HL-60/S4 (cell line): ENCODE data around the gene DEUP1.
"Not testable (repeated sequence)": the region's sequence is repeated elsewhere in the genome, so short reads cannot be mapped to it uniquely, and the experiment has no call there.

ENCODE experiments used
- in situ Hi-C: fragments of 300-500 bp; cut with MboI; formaldehyde crosslinking; loops from 2 replicates; pipeline ENCODE4 v1.14.3; 2022; ENCODE audit warnings: low sequenced_read_pairs

DEUP1 gene

DNA sequence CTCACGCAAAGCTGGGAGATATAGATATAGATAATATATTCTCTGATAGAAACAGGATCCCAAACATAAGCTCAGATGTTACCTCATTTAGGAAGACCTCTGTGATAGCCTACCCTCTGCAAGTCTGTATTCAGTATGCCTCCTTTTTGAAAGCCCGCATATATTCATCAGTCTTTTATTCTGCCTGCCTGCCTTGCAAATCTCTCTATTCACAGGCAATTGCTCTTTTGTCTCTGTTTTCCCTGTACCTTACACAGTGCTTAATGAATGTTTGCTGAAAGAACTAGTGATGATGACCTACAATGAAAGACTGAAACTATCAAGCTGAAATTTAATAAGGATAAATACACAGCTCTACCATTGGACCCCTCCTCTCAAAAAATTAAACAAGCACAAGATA lies 18.4 kb downstream of the DEUP1 start:
- in situ Hi-C loops: no loop called here

GRCh38 chr11:93350835-93351234 lies 20.3 kb downstream of the DEUP1 start:
- in situ Hi-C loops: no loop called here

GRCh38 chr11:93359396-93359795 lies 28.9 kb downstream of the DEUP1 start:
- in situ Hi-C loops: no loop called here

- in situ Hi-C loops: no loop called here
Measured at GRCh38 chr11:93361435-93361834, 30.9 kb downstream of the DEUP1 start.

DNA sequence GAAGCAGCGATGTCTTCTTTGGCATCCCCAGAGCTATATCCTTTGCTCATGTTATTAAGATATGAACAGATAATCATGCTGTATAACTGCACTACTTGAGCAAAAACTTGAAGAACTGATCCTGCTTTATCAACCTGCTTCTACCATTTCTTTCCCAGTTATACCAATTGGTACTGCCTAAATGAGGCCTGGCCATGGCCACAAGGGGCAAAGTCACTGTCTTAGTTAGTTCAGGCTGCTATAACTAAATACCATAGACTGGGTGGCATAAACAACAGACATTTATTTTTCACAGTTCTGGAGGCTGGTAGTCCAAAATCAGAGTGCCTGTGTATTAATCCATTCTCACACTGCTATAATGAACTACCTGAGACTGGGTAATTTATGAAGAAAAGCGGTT lies 37.5 kb downstream of the DEUP1 start:
- in situ Hi-C loops: no loop called here

DNA sequence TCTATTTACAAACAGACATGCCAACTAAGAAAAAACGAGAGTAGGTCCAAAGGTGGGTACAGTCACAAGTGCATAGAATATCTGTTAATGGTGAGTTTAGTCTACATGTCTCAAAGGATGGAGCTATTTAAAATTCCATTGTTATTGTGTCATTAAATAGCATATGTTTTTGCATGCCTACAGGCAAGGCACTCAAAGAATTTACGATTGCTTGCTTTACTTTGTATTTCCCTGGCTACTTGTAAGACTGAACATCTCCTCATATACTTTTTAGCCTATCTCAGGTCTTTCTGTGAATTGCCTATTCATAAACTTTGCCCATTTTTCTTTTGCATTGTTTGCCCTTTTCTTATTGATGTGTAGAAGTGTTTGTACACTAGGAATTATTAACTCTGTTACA lies 39.7 kb downstream of the DEUP1 start:
- in situ Hi-C loops: no loop called here

- in situ Hi-C loops: no loop called here
Measured at GRCh38 chr11:93389737-93390136, 59.2 kb downstream of the DEUP1 start.

- in situ Hi-C loops: no loop called here
Measured at GRCh38 chr11:93392867-93393266, 62.3 kb downstream of the DEUP1 start.

DNA sequence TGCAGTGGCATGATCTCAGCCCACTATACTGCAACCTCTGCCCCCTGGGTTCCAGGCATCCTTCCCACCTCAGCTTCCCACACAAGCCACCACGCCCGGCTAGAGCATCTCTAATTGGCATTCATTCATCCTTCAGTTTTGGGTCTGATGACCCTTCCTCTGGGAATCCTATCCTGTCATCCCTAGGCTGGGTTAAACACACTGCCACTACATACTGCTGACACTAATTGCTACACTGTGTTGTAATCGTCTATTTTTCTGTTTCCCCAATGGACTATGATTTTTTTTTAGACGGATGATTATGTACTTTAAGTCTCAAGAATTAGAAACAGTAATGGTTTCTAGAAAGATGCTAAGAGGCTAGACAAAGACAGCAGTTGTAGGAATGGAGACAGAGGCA lies 62.8 kb downstream of the DEUP1 start:
- in situ Hi-C loops: no loop called here

DNA sequence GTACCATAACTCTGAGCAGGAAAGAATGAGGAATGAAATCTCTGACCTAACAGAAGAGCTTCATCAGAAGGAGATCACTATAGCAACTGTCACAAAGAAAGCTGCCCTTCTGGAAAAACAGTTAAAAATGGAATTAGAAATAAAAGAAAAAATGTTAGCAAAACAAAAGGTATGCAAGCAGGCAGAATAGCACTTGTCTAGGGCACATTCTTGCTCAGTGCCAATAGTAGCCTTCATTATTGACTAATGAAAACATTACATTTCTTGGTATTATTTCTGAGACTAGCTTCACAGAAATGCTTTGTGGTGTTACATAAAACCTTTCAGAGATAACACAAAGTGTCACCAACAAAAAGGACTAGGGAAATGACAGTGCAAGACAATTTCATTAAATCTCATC lies 63.9 kb downstream of the DEUP1 start:
- in situ Hi-C loops: no loop called here

GRCh38 chr11:93396316-93396715 lies 65.8 kb downstream of the DEUP1 start:
- in situ Hi-C loops: no loop called here

GRCh38 chr11:93403930-93404329 lies 73.4 kb downstream of the DEUP1 start:
- in situ Hi-C loops: no loop called here

DNA sequence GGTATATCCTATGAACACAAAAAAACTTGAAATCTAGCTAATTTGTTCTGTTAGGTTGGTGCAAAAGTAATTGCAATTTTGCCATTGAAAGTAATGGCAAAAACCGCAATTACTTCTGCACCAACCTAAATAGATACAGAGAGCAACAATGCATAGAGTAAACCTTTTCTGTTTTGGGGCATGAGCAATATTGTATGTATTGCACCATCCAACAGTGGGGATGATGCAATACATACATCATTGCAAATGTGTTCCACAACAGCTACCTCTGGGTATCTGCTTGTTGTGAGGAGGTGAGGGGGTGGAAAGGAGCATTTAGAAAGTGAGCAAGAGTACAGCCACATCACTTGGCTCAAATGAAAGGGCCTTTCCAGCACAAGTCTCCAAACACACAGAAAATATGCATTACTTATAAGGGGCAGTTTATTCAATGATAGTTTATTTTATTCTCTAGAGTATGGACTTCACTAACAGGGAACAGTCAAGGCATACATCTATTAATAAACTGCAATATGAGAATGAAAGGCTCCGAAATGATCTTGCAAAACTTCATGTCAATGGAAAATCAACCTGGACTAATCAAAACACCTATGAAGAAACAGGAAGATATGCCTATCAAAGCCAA lies 77.3 kb downstream of the DEUP1 start:
- in situ Hi-C loops: no loop called here

GRCh38 chr11:93410441-93410840 lies 79.9 kb downstream of the DEUP1 start:
- in situ Hi-C loops: no loop called here

GRCh38 chr11:93411705-93412104 lies 81.2 kb downstream of the DEUP1 start:
- in situ Hi-C loops: no loop called here

DNA sequence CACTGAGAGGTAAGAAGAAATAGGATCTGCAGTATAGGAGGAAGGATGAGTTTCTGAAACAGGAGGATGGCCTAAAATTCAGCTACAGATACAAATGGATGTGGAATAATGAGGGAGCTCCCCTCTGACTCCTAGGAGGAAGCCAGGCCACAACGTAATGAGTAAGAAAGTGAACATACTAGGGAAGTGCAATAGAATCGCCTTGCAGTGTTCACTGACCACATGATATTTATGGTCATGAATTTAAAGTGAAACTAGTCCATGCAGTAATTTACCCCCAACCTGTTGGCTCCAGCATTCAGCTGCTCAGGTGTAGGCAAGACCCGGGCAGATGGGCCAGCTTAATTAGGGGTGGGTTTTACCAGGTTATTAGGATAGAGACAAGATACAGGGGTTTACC lies 101.7 kb downstream of the DEUP1 start:
- in situ Hi-C loops: no loop called here

- in situ Hi-C loops: not testable (repeated sequence)
Measured at GRCh38 chr11:93443232-93443631, 112.7 kb downstream of the DEUP1 start.

DNA sequence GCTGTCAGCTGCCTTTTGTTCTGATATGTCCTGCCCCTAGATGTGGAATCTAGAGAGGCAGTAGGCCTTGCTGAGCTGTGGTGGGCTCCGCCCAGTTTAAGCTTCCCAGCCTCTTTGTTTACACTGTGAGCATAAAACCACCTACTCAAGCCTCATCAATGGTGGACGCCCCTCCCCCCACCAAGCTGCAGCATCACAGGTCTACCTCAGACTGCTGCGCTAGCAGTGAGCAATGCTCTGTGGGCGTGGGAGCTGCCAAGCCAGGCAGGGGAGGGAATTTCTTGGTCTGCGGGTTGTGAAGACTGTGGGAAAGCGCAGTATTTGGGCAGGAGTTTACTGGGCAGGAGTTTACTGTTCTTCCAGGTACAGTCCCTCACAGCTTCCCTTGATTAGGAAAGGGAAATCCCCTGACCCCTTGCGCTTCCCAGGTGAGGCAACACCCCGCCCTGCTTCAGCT lies 114.1 kb downstream of the DEUP1 start:
- in situ Hi-C loops: no loop called here

DNA sequence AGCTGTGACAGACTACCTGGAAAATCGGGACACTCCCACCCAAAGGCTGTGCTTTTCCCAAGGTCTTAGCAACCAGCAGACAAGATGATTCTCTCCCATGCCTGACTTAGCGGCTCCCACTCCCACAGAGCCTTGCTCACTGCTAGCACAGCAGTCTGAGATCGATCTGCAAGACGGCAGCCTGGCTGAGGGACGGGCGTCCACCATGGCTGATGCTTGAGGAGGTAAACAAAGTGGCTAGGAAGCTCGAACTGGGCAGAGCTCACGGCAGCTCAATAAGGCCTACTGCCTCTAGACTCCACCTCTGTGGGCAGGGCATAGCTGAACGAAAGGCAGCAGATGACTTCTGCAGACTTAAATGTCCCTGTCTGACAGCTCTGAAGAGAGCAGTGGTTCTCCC lies 127.7 kb downstream of the DEUP1 start:
- in situ Hi-C loops: no loop called here

GRCh38 chr11:93463666-93464065 lies 133.1 kb downstream of the DEUP1 start:
- in situ Hi-C loops: not testable (repeated sequence)

DNA sequence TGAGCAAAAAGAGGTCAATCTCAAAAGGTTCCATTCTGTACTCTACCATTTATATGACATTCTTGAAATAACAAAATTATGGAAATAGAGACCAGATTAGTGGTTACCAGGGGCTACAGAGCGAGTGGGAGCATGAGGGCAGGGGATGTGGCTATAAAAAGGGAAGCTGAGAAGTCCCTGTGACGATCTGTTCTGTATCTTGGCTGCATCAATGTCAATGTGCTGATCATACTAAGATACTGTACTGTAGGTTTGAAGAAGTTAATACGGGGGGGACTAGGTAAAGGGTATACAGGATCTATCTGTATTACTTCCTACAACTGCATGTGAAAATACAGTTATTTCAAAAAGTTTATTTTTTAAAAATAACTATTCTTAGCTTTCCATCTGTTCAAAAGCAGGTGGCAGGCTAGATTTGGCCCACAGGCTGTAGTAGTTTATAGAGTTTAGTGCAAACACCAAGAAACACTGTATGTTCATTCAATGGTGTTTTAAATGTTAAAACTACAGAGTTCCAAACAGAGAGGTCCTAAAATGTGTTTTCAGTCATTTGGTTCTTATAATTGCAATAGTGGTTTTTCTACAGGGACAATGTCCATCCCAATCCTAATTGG lies 134.5 kb downstream of the DEUP1 start:
- in situ Hi-C loops: no loop called here

DNA sequence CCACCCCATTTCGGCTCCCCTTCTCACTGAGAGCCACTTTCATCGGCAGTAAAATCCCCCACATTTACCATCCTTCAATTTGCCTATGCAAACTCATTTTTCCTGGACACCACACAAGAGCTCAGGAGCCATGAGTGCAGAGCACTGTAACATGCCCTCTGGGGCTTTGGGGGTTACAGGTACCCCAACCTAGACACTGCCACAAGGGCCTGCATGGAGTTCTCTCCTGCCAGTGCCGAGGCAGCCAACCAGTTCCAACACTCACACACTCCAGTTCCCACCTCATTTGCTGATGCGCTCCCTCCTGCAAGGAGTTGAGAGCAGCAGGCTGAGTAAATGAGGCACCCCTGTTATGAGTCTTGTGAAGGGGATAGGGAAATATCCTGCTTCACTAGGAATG lies 136.5 kb downstream of the DEUP1 start:
- in situ Hi-C loops: no loop called here

DNA sequence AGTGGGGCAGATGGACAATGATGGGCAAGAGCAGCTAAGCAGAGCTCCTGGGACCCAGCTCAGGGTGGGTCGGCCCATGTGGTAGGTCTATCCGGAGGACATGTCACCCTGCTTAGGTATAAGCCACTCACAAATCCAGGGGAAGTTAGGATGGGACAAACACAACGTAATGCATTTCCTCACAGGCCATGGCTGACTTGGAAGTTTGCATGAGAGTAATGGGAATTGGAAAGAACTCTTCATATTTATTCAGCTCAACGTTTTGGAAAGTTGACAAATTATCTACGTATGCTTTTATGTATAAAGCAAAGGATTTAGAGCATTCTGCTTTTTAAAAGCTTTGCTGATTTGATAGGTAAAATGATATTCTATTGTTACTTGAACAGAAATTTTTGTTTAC lies 137.7 kb downstream of the DEUP1 start:
- in situ Hi-C loops: no loop called here
